Mesenchymal stem cell (in vitro differentiated cells and primary cell): Measurements from ENCODE around the gene ASB18.
A peak's percentile ranks its signal among the peaks of the same experiment; 100 is the strongest.

Experiments used
- DNase-seq: peaks from one replicate; pipeline ENCODE4 v3.0.0-alpha.2; 2013
- H2AFZ ChIP-seq: one replicate; pipeline ENCODE4 v1.6.1; 2013; ENCODE audit warnings: low read depth, mild to moderate bottlenecking, control low read depth, inconsistent platforms, low read length, moderate library complexity
- H2AK5ac ChIP-seq: 2 replicates; pipeline ENCODE4 v1.6.1; 2013; ENCODE audit warnings: low read length, moderate library complexity, mild to moderate bottlenecking, inconsistent platforms; ENCODE audit not compliant: severe bottlenecking
- H2BK120ac ChIP-seq: one replicate; pipeline ENCODE4 v1.6.1; 2013; ENCODE audit warnings: low read depth, mild to moderate bottlenecking, inconsistent platforms, low read length, moderate library complexity
- H2BK12ac ChIP-seq, 2 experiments: one replicate each; pipeline ENCODE4 v1.6.1; 2013; ENCODE audit warnings: inconsistent platforms in 2 of 2, low read length in 2 of 2, mild to moderate bottlenecking in 2 of 2, moderate library complexity in 2 of 2, control low read depth in 1 of 2
- H2BK15ac ChIP-seq: one replicate; pipeline ENCODE4 v1.6.1; 2013; ENCODE audit warnings: mild to moderate bottlenecking, low read depth, inconsistent platforms; ENCODE audit not compliant: poor library complexity, severe bottlenecking
- H2BK5ac ChIP-seq: 2 replicates; pipeline ENCODE4 v1.6.1; 2013; ENCODE audit warnings: low read depth, mild to moderate bottlenecking, low read length, control low read depth, inconsistent platforms; ENCODE audit not compliant: poor library complexity, severe bottlenecking
- H3K14ac ChIP-seq, 2 experiments: one replicate each; pipeline ENCODE4 v1.6.1; 2013; ENCODE audit warnings: inconsistent platforms in 2 of 2, low read length in 2 of 2, control low read depth in 1 of 2, mild to moderate bottlenecking in 1 of 2, moderate library complexity in 1 of 2
- H3K18ac ChIP-seq, 2 experiments: one replicate each; pipeline ENCODE4 v1.6.1; 2013; ENCODE audit warnings: inconsistent platforms in 2 of 2, low read length in 2 of 2, control low read depth in 1 of 2, low read depth in 1 of 2, mild to moderate bottlenecking in 1 of 2
- H3K23ac ChIP-seq, 2 experiments: one replicate each; pipeline ENCODE4 v1.6.1; 2013; ENCODE audit warnings: inconsistent platforms in 2 of 2, low read length in 2 of 2, mild to moderate bottlenecking in 2 of 2, moderate library complexity in 2 of 2, control low read depth in 1 of 2
- H3K27ac ChIP-seq: 2 replicates; pipeline ENCODE4 v1.5.1; 2013; ENCODE audit warnings: mild to moderate bottlenecking, moderate library complexity, low read length, control low read depth, inconsistent platforms; ENCODE audit not compliant: poor library complexity, severe bottlenecking
- H3K27me3 ChIP-seq, 2 experiments: 2 replicates each; pipeline versions ENCODE4 v1.6.1 to v1.7.0; 2013; ENCODE audit warnings: low read length in 2 of 2, mild to moderate bottlenecking in 2 of 2, moderate library complexity in 2 of 2, control low read depth in 1 of 2, inconsistent platforms in 1 of 2; ENCODE audit not compliant: control insufficient read depth in 1 of 2, insufficient read depth in 1 of 2
- H3K36me3 ChIP-seq, 2 experiments: 2 replicates each; pipeline versions ENCODE4 v1.6.1 to v1.7.0; 2013; ENCODE audit warnings: low read length in 2 of 2, control low read depth in 1 of 2, inconsistent platforms in 1 of 2, low read depth in 1 of 2, mild to moderate bottlenecking in 1 of 2; ENCODE audit not compliant: insufficient read depth in 2 of 2, control insufficient read depth in 1 of 2
- H3K4ac ChIP-seq, 2 experiments: one replicate each; pipeline ENCODE4 v1.6.1; 2013; ENCODE audit warnings: inconsistent platforms in 2 of 2, low read length in 2 of 2, mild to moderate bottlenecking in 2 of 2, moderate library complexity in 2 of 2, control low read depth in 1 of 2, low read depth in 1 of 2
- H3K4me1 ChIP-seq: 2 replicates; pipeline ENCODE4 v1.6.1; 2013; ENCODE audit warnings: low read depth, low read length, control low read depth; ENCODE audit not compliant: control insufficient read depth, insufficient read depth
- H3K4me2 ChIP-seq: 2 replicates; pipeline ENCODE4 v1.6.1; 2013; ENCODE audit warnings: low read length, mild to moderate bottlenecking, inconsistent platforms; ENCODE audit not compliant: poor library complexity, severe bottlenecking
- H3K4me3 ChIP-seq, 2 experiments: 2 replicates each; pipeline versions ENCODE4 v1.5.1 to v1.7.0; 2013; ENCODE audit warnings: low read length in 2 of 2, mild to moderate bottlenecking in 2 of 2, control low read depth in 1 of 2, low read depth in 1 of 2; ENCODE audit not compliant: insufficient read depth in 1 of 2
- H3K79me1 ChIP-seq: replicated peaks from 2 replicates; pipeline ENCODE4 v1.6.1; 2013; ENCODE audit warnings: mild to moderate bottlenecking, control low read depth, low read length, inconsistent platforms; ENCODE audit not compliant: poor library complexity, severe bottlenecking
- H3K9ac ChIP-seq: 2 replicates; pipeline ENCODE4 v1.7.0; 2013; ENCODE audit warnings: mild to moderate bottlenecking, low read length, moderate library complexity
- H3K9me3 ChIP-seq: 2 replicates; pipeline ENCODE4 v1.7.0; 2013; ENCODE audit warnings: mild to moderate bottlenecking, low read length; ENCODE audit not compliant: control insufficient read depth
- H4K8ac ChIP-seq: one replicate; pipeline ENCODE4 v1.6.1; 2013; ENCODE audit warnings: inconsistent platforms, mild to moderate bottlenecking, low read length, moderate library complexity
- H4K91ac ChIP-seq: one replicate; pipeline ENCODE4 v1.6.1; 2013; ENCODE audit warnings: mild to moderate bottlenecking, low read length, inconsistent platforms
- WGBS: methylation state at CpG from one replicate; pipeline ENCODE4 v1.1.7; 2013; ENCODE audit warnings: mixed read lengths; 5-methylcytosine and 5-hydroxymethylcytosine counted together

Gene ASB18

GRCh38 chr2:236286873-236287545 is 22.8 kb upstream of the ASB18 start:
- no peak overlapping the region for H2BK12ac ChIP-seq
- H3K27me3 ChIP-seq = peaks cover 11 to 34% of the 10 kb centered on the region in 2 experiments
- H3K23ac ChIP-seq = no peak overlapping the region
- H2BK120ac ChIP-seq = no peak overlapping the region
- H3K9me3 ChIP-seq = no peaks in the 10 kb centered on the region
- H3K9ac ChIP-seq = no peak overlapping the region
- no peak overlapping the region for H3K4me3 ChIP-seq
- no peak overlapping the region for H2AK5ac ChIP-seq
- H3K27ac ChIP-seq = no peak overlapping the region
- H4K91ac ChIP-seq = no peak overlapping the region
- no peak overlapping the region for H3K18ac ChIP-seq
- H4K8ac ChIP-seq = no peak overlapping the region
- H3K4me1 ChIP-seq = peaks cover 5% of the 10 kb centered on the region
- H3K79me1 ChIP-seq = no peaks in the 10 kb centered on the region
- 70% methylated on average over 7 of the region's 7 CpGs for WGBS
- H3K4ac ChIP-seq = no peak overlapping the region
- H2BK15ac ChIP-seq = no peak overlapping the region
- no peak overlapping the region for H3K4me2 ChIP-seq
- peak; percentile 1 for DNase-seq
- H3K14ac ChIP-seq = no peak overlapping the region
- no peaks in the 10 kb centered on the region for H3K36me3 ChIP-seq
- H2BK5ac ChIP-seq = no peak overlapping the region
- H2AFZ ChIP-seq = no peak overlapping the region

GRCh38 chr2:236284208-236284607 is 20.0 kb upstream of the ASB18 start:
- H3K27ac ChIP-seq = no peak overlapping the region
- peaks cover 5% of the 10 kb centered on the region for H3K4me1 ChIP-seq
- no peak for DNase-seq
- H2BK5ac ChIP-seq = no peak overlapping the region
- H3K4ac ChIP-seq = no peak overlapping the region
- peaks cover 10 to 11% of the 10 kb centered on the region in 2 experiments for H3K27me3 ChIP-seq
- H2AK5ac ChIP-seq = no peak overlapping the region
- no peak overlapping the region for H3K4me2 ChIP-seq
- no peak overlapping the region for H3K14ac ChIP-seq
- no peak overlapping the region for H4K8ac ChIP-seq
- no peak overlapping the region for H2BK15ac ChIP-seq
- no peak overlapping the region for H3K18ac ChIP-seq
- H2AFZ ChIP-seq = no peak overlapping the region
- H3K9me3 ChIP-seq = no peaks in the 10 kb centered on the region
- WGBS = 100% methylated on average over 1 of the region's 1 CpG
- H3K79me1 ChIP-seq = no peaks in the 10 kb centered on the region
- H4K91ac ChIP-seq = no peak overlapping the region
- H3K9ac ChIP-seq = no peak overlapping the region
- H3K4me3 ChIP-seq = no peak overlapping the region
- no peak overlapping the region for H2BK12ac ChIP-seq
- no peak overlapping the region for H2BK120ac ChIP-seq
- H3K23ac ChIP-seq = no peak overlapping the region
- H3K36me3 ChIP-seq = no peaks in the 10 kb centered on the region

- H3K18ac ChIP-seq = no peak overlapping the region
- H2AK5ac ChIP-seq = no peak overlapping the region
- H3K4me3 ChIP-seq = no peak overlapping the region
- H2BK12ac ChIP-seq = no peak overlapping the region
- no peak overlapping the region for H4K8ac ChIP-seq
- no peak overlapping the region for H3K27ac ChIP-seq
- no peaks in the 10 kb centered on the region for H3K27me3 ChIP-seq
- no peak overlapping the region for H3K9ac ChIP-seq
- no peak overlapping the region for H4K91ac ChIP-seq
- H3K14ac ChIP-seq = no peak overlapping the region
- no peak overlapping the region for H2BK15ac ChIP-seq
- H3K9me3 ChIP-seq = peaks cover 9% of the 10 kb centered on the region
- no peak overlapping the region for H2BK5ac ChIP-seq
- H3K4ac ChIP-seq = no peak overlapping the region
- no peak overlapping the region for H3K4me2 ChIP-seq
- no peak overlapping the region for H2BK120ac ChIP-seq
- H2AFZ ChIP-seq = no peak overlapping the region
- no peak overlapping the region for H3K23ac ChIP-seq
- WGBS = 60% methylated on average over 1 of the region's 1 CpG
- H3K4me1 ChIP-seq = peaks cover 5% of the 10 kb centered on the region
- no peaks in the 10 kb centered on the region for H3K36me3 ChIP-seq
- H3K79me1 ChIP-seq = no peaks in the 10 kb centered on the region
- DNase-seq = no peak
Observed at GRCh38 chr2:236282406-236282805, 18.2 kb upstream of the ASB18 start.

GRCh38 chr2:236281423-236281822 is 17.2 kb upstream of the ASB18 start:
- Histone ChIP-seq H3K23ac (no peak overlapping the region), H2BK5ac (no peak overlapping the region), H3K4me1 (no peaks in the 10 kb centered on the region), H3K9me3 (peaks cover 14% of the 10 kb centered on the region), H4K8ac (no peak overlapping the region), H3K79me1 (no peaks in the 10 kb centered on the region), H3K27me3 (peaks cover 0 to 3% of the 10 kb centered on the region in 2 experiments), H3K18ac (no peak overlapping the region), H2AFZ (no peak overlapping the region), H3K4me2 (no peak overlapping the region), H3K9ac (no peak overlapping the region), H2BK12ac (no peak overlapping the region), H4K91ac (no peak overlapping the region), H3K14ac (no peak overlapping the region), H2BK15ac (no peak overlapping the region), H3K27ac (no peak overlapping the region), H2AK5ac (no peak overlapping the region), H3K4ac (no peak overlapping the region), H3K36me3 (no peaks in the 10 kb centered on the region), H2BK120ac (no peak overlapping the region), H3K4me3 (no peak overlapping the region)
- 70% methylated on average over 2 of the region's 3 CpGs for WGBS
- no peak for DNase-seq
